WTC11 (cell line): ENCODE measurements around the gene HOXC5. TPM values are rescaled to one million over a fixed set of nuclear protein-coding genes. Genes with fewer than 3 reads are reported as not detected.

Source experiments
- ATAC-seq: fragments of 200-7000 bp; cut with Tn5 transposase; 2 replicates; pipeline ENCODE4 v1.10.0; 2021; ENCODE audit warnings: mild to moderate bottlenecking, moderate library complexity
- CTCF ChIA-PET: fragments of 300-600 bp; sonication (Branson Sonifier 250); formaldehyde crosslinking; loops from one replicate; lab custom pipeline; 2021; ENCODE audit warnings: antibody characterized with exemption; lab: Charles Lee
- POLR2A ChIA-PET: fragments of 350-600 bp; sonication (Branson Sonifier 250); formaldehyde crosslinking; loops from one replicate; lab custom pipeline; 2021; ENCODE audit warnings: antibody characterized with exemption; lab: Charles Lee
- DNase-seq: peaks from one replicate; pipeline ENCODE4 v3.0.0; 2021; ENCODE audit warnings: low spot score
- H3K27ac Mint-ChIP-seq: 2 replicates; pipeline ENCODE4 v1.8.0; 2021; ENCODE audit warnings: mixed read lengths
- H3K27me3 Mint-ChIP-seq: 2 replicates; pipeline ENCODE4 v1.8.0; 2021; ENCODE audit warnings: low read depth, mild to moderate bottlenecking, moderate library complexity, mixed read lengths
- H3K36me3 Mint-ChIP-seq: 2 replicates; pipeline ENCODE4 v1.8.0; 2021; ENCODE audit warnings: mixed read lengths
- H3K4me1 Mint-ChIP-seq: 2 replicates; pipeline ENCODE4 v1.8.0; 2022; ENCODE audit warnings: mixed read lengths
- H3K4me3 Mint-ChIP-seq: 2 replicates; pipeline ENCODE4 v1.8.0; 2021; ENCODE audit warnings: mild to moderate bottlenecking, moderate library complexity, mixed read lengths
- H3K9me3 Mint-ChIP-seq: 2 replicates; pipeline ENCODE4 v1.8.0; 2021; ENCODE audit warnings: mixed read lengths
- CTCF ChIP-seq: fragments of 200-600 bp; IDR thresholded peaks from 2 replicates; pipeline ENCODE4 v1.8.0; 2022; ENCODE audit warnings: antibody characterized with exemption
- ESRRA ChIP-seq: sonication (generic); formaldehyde crosslinking; IDR thresholded peaks from 2 replicates; pipeline ENCODE4 v1.8.1; 2022; ENCODE audit warnings: mild to moderate bottlenecking, missing genetic modification reagents, borderline replicate concordance
- FOXP4 ChIP-seq: sonication (generic); formaldehyde crosslinking; IDR thresholded peaks from 2 replicates; pipeline ENCODE4 v1.8.0; 2022; ENCODE audit warnings: mild to moderate bottlenecking, missing genetic modification reagents
- HMGA2 ChIP-seq: fragments of 250-450 bp; sonication (Bioruptor Pico); IDR thresholded peaks from 2 replicates; pipeline ENCODE4 v1.4.0; 2021; ENCODE audit warnings: mild to moderate bottlenecking, moderate library complexity
- HMGXB4 ChIP-seq: sonication (generic); formaldehyde crosslinking; IDR thresholded peaks from 2 replicates; pipeline ENCODE4 v1.8.1; 2023; ENCODE audit warnings: mild to moderate bottlenecking, moderate library complexity, missing genetic modification reagents
- IRF1 ChIP-seq: sonication (generic); formaldehyde crosslinking; IDR thresholded peaks from 2 replicates; pipeline ENCODE4 v1.8.0; 2023; ENCODE audit warnings: missing genetic modification reagents
- JAZF1 ChIP-seq: fragments of 250-450 bp; sonication (Bioruptor Pico); IDR thresholded peaks from 2 replicates; pipeline ENCODE4 v1.9.0; 2021; ENCODE audit warnings: moderate library complexity, mild to moderate bottlenecking, inconsistent platforms
- MAX ChIP-seq: sonication (generic); formaldehyde crosslinking; IDR thresholded peaks from 2 replicates; pipeline ENCODE4 v1.8.0; 2022; ENCODE audit warnings: mild to moderate bottlenecking, missing genetic modification reagents
- MLX ChIP-seq: sonication (generic); formaldehyde crosslinking; IDR thresholded peaks from 2 replicates; pipeline ENCODE4 v1.8.1; 2023; ENCODE audit warnings: mild to moderate bottlenecking, missing genetic modification reagents, moderate library complexity
- MYBL2 ChIP-seq: sonication (generic); formaldehyde crosslinking; IDR thresholded peaks from 2 replicates; pipeline ENCODE4 v1.8.1; 2023; ENCODE audit warnings: mild to moderate bottlenecking, moderate library complexity, missing genetic modification reagents
- NFYB ChIP-seq: sonication (generic); formaldehyde crosslinking; conservative IDR thresholded peaks from 2 replicates; pipeline ENCODE4 v1.8.0; 2022; ENCODE audit warnings: low read depth, missing genetic modification reagents
- OVOL2 ChIP-seq: fragments of 250-450 bp; sonication (Bioruptor Pico); IDR thresholded peaks from 2 replicates; pipeline ENCODE4 v1.9.0; 2021; ENCODE audit warnings: mild to moderate bottlenecking, borderline replicate concordance
- PRDM15 ChIP-seq: sonication (generic); formaldehyde crosslinking; IDR thresholded peaks from 2 replicates; pipeline ENCODE4 v1.8.0; 2022; ENCODE audit warnings: missing genetic modification reagents
- RELA ChIP-seq: sonication (generic); formaldehyde crosslinking; IDR thresholded peaks from 2 replicates; pipeline ENCODE4 v1.8.1; 2022; ENCODE audit warnings: missing genetic modification reagents, mild to moderate bottlenecking, borderline replicate concordance
- SOX15 ChIP-seq: fragments of 250-450 bp; sonication (Bioruptor Pico); IDR thresholded peaks from 2 replicates; pipeline ENCODE4 v1.9.0; 2021; ENCODE audit warnings: mild to moderate bottlenecking
- TP53 ChIP-seq: sonication (generic); formaldehyde crosslinking; IDR thresholded peaks from 2 replicates; pipeline ENCODE4 v1.8.1; 2023; ENCODE audit warnings: mild to moderate bottlenecking, missing genetic modification reagents
- ZNF219 ChIP-seq: sonication (generic); formaldehyde crosslinking; IDR thresholded peaks from 2 replicates; pipeline ENCODE4 v1.8.0; 2023; ENCODE audit warnings: missing genetic modification reagents, mild to moderate bottlenecking, borderline replicate concordance
- ZNF317 ChIP-seq: sonication (generic); formaldehyde crosslinking; IDR thresholded peaks from 2 replicates; pipeline ENCODE4 v1.8.1; 2023; ENCODE audit warnings: low read depth, mild to moderate bottlenecking, moderate library complexity, missing genetic modification reagents, borderline replicate concordance
- ZNF671 ChIP-seq: fragments of 250-450 bp; sonication (Bioruptor Pico); IDR thresholded peaks from 2 replicates; pipeline ENCODE4 v1.8.0; 2021; ENCODE audit warnings: mild to moderate bottlenecking
- total RNA-seq: library from RNA; stranded (reverse); gene quantifications from 3 replicates; pipeline ENCODE4 v1.2.3, GENCODE V29; 2021

The HOXC5 gene
- total RNA-seq, 1 experiment from 2014 or later = not detected

GRCh38 chr12:54060174-54060974, 27.5 kb downstream of the HOXC5 start (continued):
- TF ChIP-seq CTCF (no peak), RELA (CRISPR knock-in tag) (no peak), FOXP4 (CRISPR knock-in tag) (no peak), SOX15 (CRISPR knock-in tag) (no peak), MAX (CRISPR knock-in tag) (no peak)

GRCh38 chr12:54060975-54061778, 28.3 kb downstream of the HOXC5 start:
- Mint-ChIP-seq H3K4me1 (peaks cover 43% of the 10 kb centered on the region), H3K9me3 (no peaks in the 10 kb centered on the region), H3K27ac (no peak overlapping the region), H3K36me3 (no peaks in the 10 kb centered on the region), H3K4me3 (no peak overlapping the region), H3K27me3 (peaks cover 98% of the 10 kb centered on the region)
- DNase-seq (no peak), ATAC-seq (no peak)
- ChIA-PET POLR2A (interaction anchor here (0.6 kb wide), 1 partner anchor 14 kb away, joined by 3 read pairs; no protein-coding TSS in a partner anchor), CTCF (interaction anchor here (0.9 to 3.0 kb wide), 4 partner anchors 77 to 318 kb away, joined by 3 to 10 read pairs (median 6); no protein-coding TSS in a partner anchor)
- TF ChIP-seq ZNF219 (CRISPR knock-in tag) (no peak), PRDM15 (CRISPR knock-in tag) (no peak), ZNF317 (CRISPR knock-in tag) (no peak), TP53 (CRISPR knock-in tag) (no peak), ZNF671 (CRISPR knock-in tag) (no peak), ESRRA (CRISPR knock-in tag) (no peak), NFYB (no peak), MLX (CRISPR knock-in tag) (no peak), HMGA2 (CRISPR knock-in tag) (no peak), JAZF1 (CRISPR knock-in tag) (no peak), HMGXB4 (no peak), OVOL2 (CRISPR knock-in tag) (no peak), IRF1 (CRISPR knock-in tag) (no peak), MAX (CRISPR knock-in tag) (no peak), MYBL2 (CRISPR knock-in tag) (no peak)
